ENCODE measurements around the gene POGZ.

The POGZ gene

DNA sequence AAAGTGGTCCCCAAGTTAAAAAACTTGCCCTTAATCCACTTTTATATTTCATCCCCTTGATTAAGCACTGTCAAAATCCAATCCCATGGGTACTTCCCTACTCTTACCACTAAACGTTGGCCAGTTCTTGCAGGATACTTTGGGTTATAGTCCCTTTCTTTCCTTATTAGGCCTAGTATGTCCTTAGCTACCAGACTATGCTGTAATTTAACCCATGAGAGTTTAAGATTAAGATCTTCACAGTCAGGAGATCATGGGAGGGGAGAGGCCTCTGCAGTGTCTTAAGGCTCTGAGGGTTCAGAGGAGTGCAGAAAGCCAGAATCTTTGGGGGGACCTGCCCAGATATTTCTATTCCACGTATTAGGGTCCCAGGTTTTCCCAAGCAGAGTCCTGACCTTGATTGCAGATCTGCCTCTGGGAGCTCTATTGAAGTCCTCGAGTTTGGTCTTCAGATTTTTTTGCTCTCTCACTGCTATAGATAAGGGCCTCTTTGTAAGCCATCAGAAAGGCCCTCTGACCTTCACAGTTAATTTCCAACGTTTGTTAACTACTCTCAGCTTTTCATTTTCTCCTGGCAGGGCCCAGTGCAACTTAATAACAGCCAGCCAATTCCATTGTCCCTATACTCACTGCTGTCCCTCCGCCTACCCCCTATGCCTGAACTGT, 42.9 kb upstream of the POGZ start:
- DNase-seq (ENCODE audit: low read depth, low spot score): no peak
- CTCF ChIA-PET: no interaction called here
- no peak overlapping the region for H3K4me3 ChIP-seq (ENCODE audit: low read depth, low read length)
- POLR2A ChIA-PET: no interaction called here
- TF ChIP-seq, protein P1, sequence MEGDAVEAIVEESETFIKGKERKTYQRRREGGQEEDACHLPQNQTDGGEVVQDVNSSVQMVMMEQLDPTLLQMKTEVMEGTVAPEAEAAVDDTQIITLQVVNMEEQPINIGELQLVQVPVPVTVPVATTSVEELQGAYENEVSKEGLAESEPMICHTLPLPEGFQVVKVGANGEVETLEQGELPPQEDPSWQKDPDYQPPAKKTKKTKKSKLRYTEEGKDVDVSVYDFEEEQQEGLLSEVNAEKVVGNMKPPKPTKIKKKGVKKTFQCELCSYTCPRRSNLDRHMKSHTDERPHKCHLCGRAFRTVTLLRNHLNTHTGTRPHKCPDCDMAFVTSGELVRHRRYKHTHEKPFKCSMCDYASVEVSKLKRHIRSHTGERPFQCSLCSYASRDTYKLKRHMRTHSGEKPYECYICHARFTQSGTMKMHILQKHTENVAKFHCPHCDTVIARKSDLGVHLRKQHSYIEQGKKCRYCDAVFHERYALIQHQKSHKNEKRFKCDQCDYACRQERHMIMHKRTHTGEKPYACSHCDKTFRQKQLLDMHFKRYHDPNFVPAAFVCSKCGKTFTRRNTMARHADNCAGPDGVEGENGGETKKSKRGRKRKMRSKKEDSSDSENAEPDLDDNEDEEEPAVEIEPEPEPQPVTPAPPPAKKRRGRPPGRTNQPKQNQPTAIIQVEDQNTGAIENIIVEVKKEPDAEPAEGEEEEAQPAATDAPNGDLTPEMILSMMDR (IDR thresholded peaks at IDR 0.05; ENCODE audit: insufficient read depth, low read length, missing control alignments): no peak

DNA sequence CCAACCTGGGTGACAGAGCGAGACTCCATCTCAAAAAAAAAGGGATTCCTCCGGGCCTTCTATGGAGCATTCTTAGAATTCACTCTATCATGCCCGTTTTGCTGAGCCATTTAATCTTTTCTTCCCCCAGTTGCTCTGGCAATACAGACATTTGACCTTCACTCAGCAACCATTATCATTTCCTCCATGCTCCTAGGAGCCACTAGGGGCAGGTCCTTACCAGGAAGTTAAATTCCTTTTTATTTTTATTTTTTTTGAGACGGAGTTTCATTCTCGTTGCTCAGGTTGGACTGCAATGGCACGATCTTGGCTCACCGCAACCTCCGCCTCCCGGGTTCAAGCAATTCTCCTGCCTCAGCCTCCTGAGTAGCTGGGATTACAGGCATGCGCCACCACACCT, 42.2 kb upstream of the POGZ start:
- ChIA-PET CTCF (no interaction called here), POLR2A (no interaction called here)
- no peak overlapping the region for H3K4me3 ChIP-seq (ENCODE audit: low read depth, low read length)
- TF ChIP-seq, protein P1 (IDR thresholded peaks at IDR 0.05; ENCODE audit: insufficient read depth, low read length, missing control alignments): no peak
- no peak for DNase-seq (ENCODE audit: low read depth, low spot score)

DNA sequence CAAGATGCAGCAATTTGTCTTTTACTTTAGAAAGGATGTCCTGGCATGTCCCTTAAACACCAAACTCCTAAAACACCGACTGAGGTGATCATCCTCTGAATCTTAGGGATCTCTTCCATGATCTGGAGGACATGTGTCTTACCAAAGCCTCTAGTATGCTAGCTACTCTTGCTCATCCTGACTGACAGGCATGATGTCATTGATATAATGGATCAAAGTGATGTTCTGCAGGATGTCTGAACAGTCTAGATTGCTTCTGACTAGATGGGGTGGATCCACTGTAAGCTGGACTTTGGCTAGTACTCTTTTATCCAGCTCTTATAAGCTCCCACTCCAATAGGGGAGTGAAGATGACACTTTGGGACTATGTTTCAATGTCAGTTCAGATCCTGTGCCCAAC, 40.6 kb upstream of the POGZ start:
- TF ChIP-seq, protein P1 (IDR thresholded peaks at IDR 0.05; ENCODE audit: insufficient read depth, low read length, missing control alignments): no peak
- no peak for DNase-seq (ENCODE audit: low read depth, low spot score)
- POLR2A ChIA-PET: no interaction called here
- H3K4me3 ChIP-seq (ENCODE audit: low read depth, low read length): no peak overlapping the region
- CTCF ChIA-PET: no interaction called here

DNA sequence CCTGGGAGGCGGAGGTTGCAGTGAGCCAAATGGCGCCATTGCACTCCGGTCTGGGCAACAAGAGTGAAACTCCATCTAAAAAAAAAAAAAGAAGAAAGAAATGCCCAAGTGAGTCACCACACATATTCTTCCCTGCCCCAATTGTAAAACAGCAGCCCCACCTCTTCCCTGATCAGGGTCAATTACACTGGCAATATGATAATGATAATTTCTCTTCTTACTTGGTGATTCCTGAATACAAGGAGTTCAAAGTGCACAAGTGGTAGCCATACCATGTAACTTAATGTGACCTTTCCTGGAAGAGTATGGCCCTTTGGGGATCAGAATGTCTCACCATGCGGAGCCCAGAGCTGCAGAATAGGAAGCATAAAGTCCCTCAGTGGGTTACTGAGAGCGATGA, 40.1 kb upstream of the POGZ start:
- ChIA-PET POLR2A (no interaction called here), CTCF (no interaction called here)
- no peak for DNase-seq (ENCODE audit: low read depth, low spot score)
- H3K4me3 ChIP-seq (ENCODE audit: low read depth, low read length): no peak overlapping the region
- TF ChIP-seq, protein P1 (IDR thresholded peaks at IDR 0.05; ENCODE audit: insufficient read depth, low read length, missing control alignments): no peak

DNA sequence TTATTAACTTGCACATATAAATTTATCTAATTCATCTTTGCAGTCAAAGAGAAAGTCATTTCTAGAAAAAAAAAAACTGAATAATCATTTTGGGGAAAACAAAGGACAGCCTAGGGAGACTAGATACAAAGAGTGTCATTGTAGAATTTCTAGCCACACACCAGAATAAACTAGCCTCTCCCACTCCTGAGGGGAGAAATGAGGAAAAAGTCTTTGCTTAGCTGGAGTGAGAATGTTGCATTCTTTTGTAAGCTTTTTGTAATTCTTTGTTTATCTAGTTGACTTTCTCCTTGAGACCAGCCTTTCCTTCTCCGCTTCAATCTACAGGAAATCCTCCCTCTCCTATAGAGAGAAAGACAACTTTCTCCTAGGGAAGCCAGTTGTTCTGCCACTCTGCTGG, 36.0 kb upstream of the POGZ start:
- DNase-seq (ENCODE audit: low read depth, low spot score): no peak
- TF ChIP-seq, protein P1 (IDR thresholded peaks at IDR 0.05; ENCODE audit: insufficient read depth, low read length, missing control alignments): no peak
- ChIA-PET CTCF (no interaction called here), POLR2A (interaction anchor here (1.2 kb wide), 1 partner anchor 16 kb away, joined by 5 read pairs; no protein-coding TSS in a partner anchor)
- no peak overlapping the region for H3K4me3 ChIP-seq (ENCODE audit: low read depth, low read length)

DNA sequence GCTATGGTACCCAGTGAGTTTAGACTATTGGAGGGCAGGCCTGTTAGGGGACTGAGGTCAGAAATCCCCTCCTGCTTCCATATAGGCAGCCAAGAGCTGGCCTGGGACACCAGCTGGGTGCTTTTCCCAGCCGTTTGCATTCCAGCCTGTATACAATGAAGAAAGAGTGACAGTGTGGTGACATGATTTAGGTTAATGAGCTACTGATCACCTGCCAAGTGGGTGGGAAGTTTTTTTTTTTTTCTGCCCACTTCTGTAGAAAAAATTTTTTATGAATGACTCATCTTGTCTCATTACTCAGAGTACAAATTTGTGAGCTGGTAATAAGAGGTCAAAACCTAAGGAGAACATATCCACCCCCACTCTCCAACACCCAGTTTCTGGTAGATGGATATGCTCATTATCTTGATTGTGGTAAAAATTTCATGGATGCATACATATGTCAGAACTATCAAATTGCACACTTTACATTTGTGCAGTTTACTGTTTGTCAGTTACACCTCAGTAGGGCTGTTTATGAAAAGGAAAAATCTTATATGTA, 35.5 kb upstream of the POGZ start:
- POLR2A ChIA-PET: interaction anchor here (1.2 kb wide), 1 partner anchor 16 kb away, joined by 5 read pairs; no protein-coding TSS in a partner anchor
- CTCF ChIA-PET: no interaction called here
- peak; percentile 33 for DNase-seq (ENCODE audit: low read depth, low spot score)
- TF ChIP-seq, protein P1 (IDR thresholded peaks at IDR 0.05; ENCODE audit: insufficient read depth, low read length, missing control alignments): no peak
- no peak overlapping the region for H3K4me3 ChIP-seq (ENCODE audit: low read depth, low read length)

All from AG04449 (cell line).